GM10266 (cell line): ENCODE measurements around the gene ANKRD50.
A peak's percentile ranks its signal among the peaks of the same experiment; 100 is the strongest.

Experiments used
- DNase-seq: peaks from one replicate; pipeline ENCODE4 v3.0.0; 2012; ENCODE audit errors: extremely low spot score
- CTCF ChIP-seq: IDR thresholded peaks from 2 replicates; pipeline ENCODE4 v1.5.1; 2012; ENCODE audit warnings: mild to moderate bottlenecking, low read depth; ENCODE audit not compliant: control insufficient read depth, insufficient read depth; ENCODE audit errors: missing control alignments

Gene ANKRD50

GRCh38 chr4:124726269-124726668 lies 13.7 kb upstream of the ANKRD50 start:
- TF ChIP-seq CTCF: no peak
- DNase-seq: no peak

DNA sequence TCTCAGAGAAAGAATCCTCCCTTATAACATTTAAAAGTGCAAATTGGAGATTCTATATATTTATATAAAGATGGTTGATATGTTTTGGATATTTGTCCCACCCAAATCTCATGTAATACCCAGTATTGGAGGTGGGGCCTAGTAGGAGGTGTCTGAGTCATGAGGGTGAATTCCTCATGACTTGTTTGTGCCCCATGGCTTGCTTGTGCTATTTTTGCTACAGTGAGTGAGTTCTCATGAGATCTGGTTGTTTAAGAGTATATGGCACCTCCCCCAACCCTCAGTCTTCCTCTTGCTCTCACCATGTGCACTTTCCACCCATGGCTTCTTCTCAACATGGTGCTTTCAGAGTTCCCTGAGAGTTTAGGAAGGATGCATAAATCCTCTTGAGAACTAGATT lies 9.5 kb upstream of the ANKRD50 start:
- no peak for TF ChIP-seq CTCF
- no peak for DNase-seq

- no peak for DNase-seq
- TF ChIP-seq CTCF: no peak
These were observed 4.6 kb upstream of the ANKRD50 start for GRCh38 chr4:124717101-124717500.

GRCh38 chr4:124713185-124713592 lies 657 bp upstream of the ANKRD50 start:
- DNase-seq: peak; percentile 40
- TF ChIP-seq CTCF: peak; percentile 28

GRCh38 chr4:124711471-124712371 lies 811 bp downstream of the ANKRD50 start:
- peak; percentile 47 for DNase-seq
- peak; percentile 13 for TF ChIP-seq CTCF

DNA sequence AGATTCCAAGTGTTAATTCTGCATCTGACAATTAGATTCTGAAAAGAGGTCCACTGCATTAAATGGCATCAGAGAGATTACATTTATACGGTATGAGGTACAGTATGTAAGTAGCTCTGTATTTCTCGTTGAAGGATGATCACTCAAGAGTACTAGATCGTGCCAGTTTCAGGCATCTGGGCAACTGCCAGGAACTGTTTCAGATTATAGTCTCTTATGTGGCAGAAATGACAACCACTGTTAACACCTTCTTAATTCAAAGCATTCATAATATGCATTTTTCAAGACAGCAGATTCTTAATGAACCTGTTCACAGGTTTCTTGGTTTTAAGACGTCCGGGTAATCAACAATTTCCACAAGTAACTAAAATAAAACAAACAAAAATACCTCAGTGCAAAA lies 1.6 kb downstream of the ANKRD50 start:
- DNase-seq: no peak
- no peak for TF ChIP-seq CTCF

DNA sequence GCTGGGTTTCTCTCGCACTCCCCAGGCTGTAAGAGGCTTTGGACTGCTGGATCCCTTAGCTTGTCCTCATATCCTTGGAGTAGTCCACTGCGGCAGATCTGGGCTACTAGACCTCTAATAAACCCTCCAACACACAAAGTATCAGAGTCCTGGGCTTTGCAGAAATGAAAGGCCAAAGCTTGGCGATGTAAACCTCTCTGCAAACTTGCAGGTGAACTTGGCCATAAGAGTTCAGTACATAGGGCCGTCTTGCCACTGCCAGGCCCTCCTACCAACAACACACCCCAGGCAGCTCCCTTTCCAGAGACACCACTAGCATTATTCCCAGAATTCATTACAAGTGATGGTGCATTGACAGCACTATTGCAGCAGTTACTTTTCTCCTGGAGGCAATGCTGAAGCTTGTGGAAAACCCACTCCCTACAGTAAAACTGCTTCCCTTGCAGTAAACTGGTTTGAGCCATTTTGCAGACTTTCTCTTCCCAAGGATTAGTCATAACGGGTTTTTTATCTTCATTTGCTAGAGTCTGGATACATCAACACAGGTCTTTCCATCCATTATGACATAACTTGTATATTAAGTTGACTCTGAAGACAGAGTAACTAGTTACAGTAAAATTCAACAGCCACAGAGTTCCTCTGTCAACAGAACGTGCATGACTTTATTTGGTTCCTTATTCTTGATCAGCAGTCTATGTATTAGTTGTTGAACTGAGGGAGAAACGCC lies 2.4 kb downstream of the ANKRD50 start:
- no peak for DNase-seq
- no peak for TF ChIP-seq CTCF
